ENCODE measurements around the gene TRNP1. TPM values are rescaled to one million over a fixed set of nuclear protein-coding genes. Genes with fewer than 3 reads are reported as not detected.

Gene TRNP1
- total RNA-seq, 1 donor from 2014 or later = 37.6 TPM

GRCh38 chr1:26976621-26977510, 16.6 kb upstream of the TRNP1 start:
- Histone ChIP-seq H3K36me3 (no peaks in the 10 kb centered on the region), H3K27ac (no peak overlapping the region), H3K9me3 (no peaks in the 10 kb centered on the region), H3K4me1 (no peaks in the 10 kb centered on the region), H3K4me3 (no peak overlapping the region), H3K27me3 (no peaks in the 10 kb centered on the region)
- no peak for TF ChIP-seq CTCF (IDR thresholded peaks at IDR 0.05)
- intact Hi-C loops (cut with DNase I) = no loop called here
- DNase-seq (ENCODE audit: low spot score in 2 of 2) = no peak

- no peaks in the 10 kb centered on the region for H3K4me1 ChIP-seq
- intact Hi-C loops (cut with DNase I) = no loop called here
- TF ChIP-seq CTCF (IDR thresholded peaks at IDR 0.05) = no peak
These were observed 14.6 kb upstream of the TRNP1 start for GRCh38 chr1:26978901-26979300.

DNA sequence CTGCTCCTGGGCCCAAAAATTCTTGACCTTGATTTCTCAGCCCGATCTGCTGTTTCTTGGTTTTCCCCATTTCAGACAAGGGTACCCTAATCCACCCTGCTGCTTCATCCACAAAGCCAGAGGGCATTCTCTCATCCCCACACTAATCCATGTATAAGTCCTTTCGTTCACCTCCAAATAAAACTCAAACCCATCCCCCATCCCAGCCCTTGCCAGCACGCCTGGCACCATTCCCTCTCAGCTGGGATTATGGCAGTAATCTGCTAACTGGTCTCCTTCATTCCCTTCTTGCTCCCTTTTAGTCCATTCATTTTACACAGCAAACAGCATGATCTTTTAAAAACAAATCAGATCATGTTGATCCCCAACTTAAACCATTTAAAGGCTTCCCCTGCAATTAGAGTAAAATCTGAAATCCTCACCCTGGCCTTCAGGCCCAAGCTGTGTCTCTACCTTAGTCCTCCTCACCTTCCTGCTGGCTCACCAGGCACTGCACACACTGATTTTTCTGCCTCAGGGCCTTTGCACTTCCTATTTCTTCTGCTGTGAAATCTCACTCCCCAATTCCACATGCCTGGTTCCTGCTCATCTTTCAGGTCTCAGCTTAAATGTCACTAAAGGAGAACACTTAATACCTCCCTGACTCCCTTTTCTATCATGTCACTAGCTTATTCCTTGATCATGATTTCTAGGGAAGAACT, 12.2 kb upstream of the TRNP1 start:
- intact Hi-C loops (cut with DNase I) = no loop called here
- H3K4me3 ChIP-seq = no peak overlapping the region
- DNase-seq (ENCODE audit: low spot score in 2 of 2) = no peak
- H3K27ac ChIP-seq = no peak overlapping the region
- H3K27me3 ChIP-seq = no peaks in the 10 kb centered on the region
- TF ChIP-seq CTCF (IDR thresholded peaks at IDR 0.05) = no peak
- H3K9me3 ChIP-seq = no peaks in the 10 kb centered on the region
- no peaks in the 10 kb centered on the region for H3K4me1 ChIP-seq
- no peaks in the 10 kb centered on the region for H3K36me3 ChIP-seq

More at GRCh38 chr1:26978901-26979300, 14.6 kb upstream of the TRNP1 start:
- Histone ChIP-seq H3K4me3 (no peak overlapping the region), H3K9me3 (no peaks in the 10 kb centered on the region), H3K27ac (no peak overlapping the region), H3K27me3 (no peaks in the 10 kb centered on the region), H3K36me3 (no peaks in the 10 kb centered on the region)
- DNase-seq (ENCODE audit: low spot score in 2 of 2) = no peak

- Histone ChIP-seq H3K27me3 (no peaks in the 10 kb centered on the region), H3K4me1 (no peaks in the 10 kb centered on the region), H3K27ac (no peak overlapping the region), H3K4me3 (no peak overlapping the region), H3K36me3 (no peaks in the 10 kb centered on the region), H3K9me3 (no peaks in the 10 kb centered on the region)
- DNase-seq (ENCODE audit: low spot score in 2 of 2) = no peak
- no peak for TF ChIP-seq CTCF (IDR thresholded peaks at IDR 0.05)
- intact Hi-C loops (cut with DNase I) = no loop called here
These were observed 9.6 kb upstream of the TRNP1 start for GRCh38 chr1:26983863-26984262.

DNA sequence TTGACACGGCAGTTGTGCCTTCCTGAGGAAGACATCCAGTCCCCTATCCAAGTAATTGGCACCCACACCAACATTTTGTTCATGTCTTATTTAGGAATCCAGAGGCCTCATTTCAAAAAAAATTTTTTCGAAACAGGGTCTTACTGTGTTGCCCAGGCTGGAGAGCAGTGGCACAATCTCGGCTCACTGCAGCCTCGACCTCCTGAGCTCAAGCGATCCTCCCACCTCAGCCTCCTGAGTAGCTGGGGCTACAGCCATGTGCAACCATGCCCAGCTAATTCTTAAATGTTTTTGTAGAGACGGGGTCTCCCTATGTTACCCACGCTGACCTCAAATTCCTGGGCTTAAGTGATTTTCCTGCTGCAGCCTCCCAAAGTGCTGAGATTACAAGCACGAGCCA, 9.2 kb upstream of the TRNP1 start:
- no peaks in the 10 kb centered on the region for H3K27me3 ChIP-seq
- intact Hi-C loops (cut with DNase I) = no loop called here
- H3K36me3 ChIP-seq = no peaks in the 10 kb centered on the region
- DNase-seq (ENCODE audit: low spot score in 2 of 2) = no peak
- no peak overlapping the region for H3K4me3 ChIP-seq
- H3K4me1 ChIP-seq = no peaks in the 10 kb centered on the region
- no peak for TF ChIP-seq CTCF (IDR thresholded peaks at IDR 0.05)
- H3K27ac ChIP-seq = no peak overlapping the region
- no peaks in the 10 kb centered on the region for H3K9me3 ChIP-seq

Measured in ascending aorta (tissue), 2 donors.